IMR-90 (cell line): ENCODE results near the gene CCDC171. TPM values are rescaled to one million over a fixed set of nuclear protein-coding genes. Genes with fewer than 3 reads are reported as not detected.
A peak's percentile ranks its signal among the peaks of the same experiment; 100 is the strongest.

ENCODE experiments used
- ATAC-seq: fragments of 200-7000 bp; cut with Tn5 transposase; 2 replicates; pipeline ENCODE4 v1.9.1; 2020; ENCODE audit warnings: low read depth, mild to moderate bottlenecking, moderate library complexity
- BruUV-seq: library from RNA; stranded (reverse); fragments of 400-500 nt; replicated peaks from 2 replicates; lab custom pipeline; 2021; lab: Mats Ljungman, UMichigan
- CTCF ChIA-PET: fragments of 300-600 bp; formaldehyde crosslinking; extraction: SDS; loops from one replicate; lab custom pipeline; 2021; ENCODE audit warnings: antibody characterized with exemption; lab: Yijun Ruan, JAX
- POLR2A ChIA-PET: fragments of 300-600 bp; sonication (Branson Sonifier 250); formaldehyde crosslinking; loops from one replicate; lab custom pipeline; 2022; ENCODE audit warnings: antibody characterized with exemption; ENCODE audit not compliant: unreplicated experiment; lab: Charles Lee
- DNase-seq: peaks from one replicate; pipeline ENCODE4 v3.0.0; 2013
- H2AFZ ChIP-seq: replicated peaks from 2 replicates; pipeline ENCODE3; 2013; ENCODE audit warnings: low read length, mild to moderate bottlenecking; ENCODE audit not compliant: poor library complexity
- H2AK5ac ChIP-seq: 2 replicates; pipeline ENCODE4 v1.6.1; 2013; ENCODE audit warnings: low read depth, low read length, inconsistent platforms
- H2AK9ac ChIP-seq: replicated peaks from 2 replicates; pipeline ENCODE3; 2013; ENCODE audit warnings: mild to moderate bottlenecking, low read depth, low read length, moderate library complexity; ENCODE audit not compliant: poor library complexity
- H2BK120ac ChIP-seq: 2 replicates; pipeline ENCODE4 v1.6.1; 2013; ENCODE audit warnings: low read depth, low read length, inconsistent platforms
- H2BK15ac ChIP-seq: 3 replicates; pipeline ENCODE4 v1.6.1; 2013; ENCODE audit warnings: low read depth, low read length, inconsistent platforms
- H2BK20ac ChIP-seq: 2 replicates; pipeline ENCODE4 v1.6.1; 2013; ENCODE audit warnings: low read depth, mild to moderate bottlenecking, inconsistent platforms, low read length, moderate library complexity
- H2BK5ac ChIP-seq: 2 replicates; pipeline ENCODE4 v1.6.1; 2013; ENCODE audit warnings: mild to moderate bottlenecking, low read depth, low read length, inconsistent platforms; ENCODE audit not compliant: poor library complexity, severe bottlenecking
- H3K14ac ChIP-seq: replicated peaks from 2 replicates; pipeline ENCODE4 v1.6.1; 2013; ENCODE audit warnings: low read depth, low read length, inconsistent platforms
- H3K18ac ChIP-seq: 2 replicates; pipeline ENCODE4 v1.6.1; 2013; ENCODE audit warnings: low read depth, low read length, control low read depth
- H3K23ac ChIP-seq: 2 replicates; pipeline ENCODE4 v1.6.1; 2013; ENCODE audit warnings: low read depth, low read length, inconsistent platforms
- H3K27ac ChIP-seq: 2 replicates; pipeline ENCODE4 v1.5.1; 2013; ENCODE audit warnings: mild to moderate bottlenecking, control low read depth, low read length; ENCODE audit not compliant: insufficient read depth
- H3K27me3 ChIP-seq: 2 replicates; pipeline ENCODE4 v1.6.1; 2013; ENCODE audit warnings: low read length; ENCODE audit not compliant: control insufficient read depth, insufficient read depth
- H3K36me3 ChIP-seq: 2 replicates; pipeline ENCODE4 v1.6.1; 2013; ENCODE audit warnings: low read length, mixed read lengths; ENCODE audit not compliant: control insufficient read depth, insufficient read depth
- H3K4ac ChIP-seq: 2 replicates; pipeline ENCODE4 v1.6.1; 2013; ENCODE audit warnings: low read depth, low read length, inconsistent platforms
- H3K4me1 ChIP-seq: 2 replicates; pipeline ENCODE4 v1.6.1; 2013; ENCODE audit warnings: low read length, mixed read lengths; ENCODE audit not compliant: control insufficient read depth, insufficient read depth
- H3K4me2 ChIP-seq: 2 replicates; pipeline ENCODE4 v1.6.1; 2013; ENCODE audit warnings: low read depth, mild to moderate bottlenecking, control low read depth, low read length, moderate library complexity
- H3K4me3 ChIP-seq: 2 replicates; pipeline ENCODE4 v1.5.1; 2013; ENCODE audit warnings: low read depth, mild to moderate bottlenecking, control low read depth, low read length, moderate library complexity; ENCODE audit not compliant: insufficient read depth
- H3K56ac ChIP-seq: 2 replicates; pipeline ENCODE4 v1.6.1; 2013; ENCODE audit warnings: low read length, inconsistent platforms; ENCODE audit not compliant: insufficient read depth; ENCODE audit errors: extremely low read depth
- H3K79me1 ChIP-seq, 2 experiments: 2 replicates each; pipeline ENCODE4 v1.6.1; 2013; ENCODE audit warnings: low read length in 2 of 2, inconsistent platforms in 1 of 2, low read depth in 1 of 2
- H3K9ac ChIP-seq: 2 replicates; pipeline ENCODE4 v1.6.1; 2013; ENCODE audit warnings: low read depth, low read length, control low read depth
- H3K9me1 ChIP-seq: 2 replicates; pipeline ENCODE4 v1.6.1; 2013; ENCODE audit warnings: low read length, inconsistent platforms; ENCODE audit not compliant: insufficient read depth
- H3K9me3 ChIP-seq: 2 replicates; pipeline ENCODE4 v1.6.1; 2013; ENCODE audit warnings: low read length; ENCODE audit not compliant: control insufficient read depth, insufficient read depth
- H4K20me1 ChIP-seq: 2 replicates; pipeline ENCODE4 v1.6.1; 2013; ENCODE audit warnings: low read length, inconsistent platforms; ENCODE audit not compliant: insufficient read depth
- H4K5ac ChIP-seq: 2 replicates; pipeline ENCODE4 v1.6.1; 2013; ENCODE audit warnings: mild to moderate bottlenecking, low read depth, low read length, control low read depth
- H4K8ac ChIP-seq, 2 experiments: 2 replicates each; pipeline ENCODE4 v1.6.1; 2013; ENCODE audit warnings: low read depth in 2 of 2, low read length in 2 of 2, control low read depth in 1 of 2, inconsistent platforms in 1 of 2
- H4K91ac ChIP-seq: 2 replicates; pipeline ENCODE4 v1.6.1; 2013; ENCODE audit warnings: low read depth, low read length, inconsistent platforms; ENCODE audit not compliant: insufficient read depth
- FOS ChIP-seq: fragments of 150-350 bp; IDR thresholded peaks from 2 replicates; pipeline ENCODE4 v1.6.1; 2016; ENCODE audit warnings: low read depth, low read length
- NFE2L2 ChIP-seq: fragments of 150-350 bp; IDR thresholded peaks from 2 replicates; pipeline ENCODE4 v1.6.1; 2016; ENCODE audit warnings: low read depth, mild to moderate bottlenecking, low read length
- RFX5 ChIP-seq: IDR thresholded peaks from 2 replicates; pipeline ENCODE4 v1.8.0; 2012; ENCODE audit warnings: low read depth, mild to moderate bottlenecking, low read length, moderate library complexity
- WGBS, 2 experiments: methylation state at CpG; one replicate each; pipeline versions ENCODE4 v1.1.5 to v1.1.7; 2013; ENCODE audit warnings: missing lambda C conversion rate in 2 of 2; ENCODE audit not compliant: insufficient read length in 1 of 2; ENCODE audit errors: extremely low coverage in 2 of 2; 5-methylcytosine and 5-hydroxymethylcytosine counted together
- dilution Hi-C: fragments of 300-500 bp; cut with HindIII; formaldehyde crosslinking; loops from one replicate; pipeline ENCODE4 v1.14.3; 2018; ENCODE audit warnings: low sequenced_read_pairs; ENCODE audit not compliant: unreplicated experiment
- in situ Hi-C: fragments of 300-500 bp; cut with MboI; formaldehyde crosslinking; loops from 3 replicates; pipeline ENCODE4 v1.14.3; 2019; ENCODE audit warnings: low sequenced_read_pairs, inconsistent platforms, mixed read lengths
- intact Hi-C: fragments of 100-400 bp; cut with micrococcal nuclease; formaldehyde crosslinking; loops from 2 replicates; pipeline ENCODE4 v1.10.0; 2022
- polyA plus RNA-seq, 3 experiments: library from polyadenylated mRNA; depleted of rRNA; stranded (reverse); fragments of >200 nt; gene quantifications; 2 replicates each; pipeline ENCODE4 v1.2.3, GENCODE V29; 2012; ENCODE audit warnings: low replicate concordance in 1 of 3
- total RNA-seq: library from RNA; depleted of rRNA; stranded (reverse); fragments of >200 nt; gene quantifications from 2 replicates; pipeline ENCODE4 v1.2.3, GENCODE V29; 2012
- TF ChIP-seq, protein P1 (sequence below): fragments of 150-350 bp; IDR thresholded peaks from 2 replicates; pipeline ENCODE4 v1.6.1; 2016; ENCODE audit warnings: low read depth, mild to moderate bottlenecking, low read length, moderate library complexity, borderline replicate concordance
- TF ChIP-seq, protein P2 (sequence below): fragments of 150-350 bp; IDR thresholded peaks from 2 replicates; pipeline ENCODE4 v1.6.1; 2017; ENCODE audit warnings: mild to moderate bottlenecking, antibody characterized with exemption, low read length, low read depth

CCDC171 gene
- total and polyA plus RNA-seq, 2 of the 4 experiments (the other 2 are of a cell fraction) = 0.63 to 2.2 TPM

DNA sequence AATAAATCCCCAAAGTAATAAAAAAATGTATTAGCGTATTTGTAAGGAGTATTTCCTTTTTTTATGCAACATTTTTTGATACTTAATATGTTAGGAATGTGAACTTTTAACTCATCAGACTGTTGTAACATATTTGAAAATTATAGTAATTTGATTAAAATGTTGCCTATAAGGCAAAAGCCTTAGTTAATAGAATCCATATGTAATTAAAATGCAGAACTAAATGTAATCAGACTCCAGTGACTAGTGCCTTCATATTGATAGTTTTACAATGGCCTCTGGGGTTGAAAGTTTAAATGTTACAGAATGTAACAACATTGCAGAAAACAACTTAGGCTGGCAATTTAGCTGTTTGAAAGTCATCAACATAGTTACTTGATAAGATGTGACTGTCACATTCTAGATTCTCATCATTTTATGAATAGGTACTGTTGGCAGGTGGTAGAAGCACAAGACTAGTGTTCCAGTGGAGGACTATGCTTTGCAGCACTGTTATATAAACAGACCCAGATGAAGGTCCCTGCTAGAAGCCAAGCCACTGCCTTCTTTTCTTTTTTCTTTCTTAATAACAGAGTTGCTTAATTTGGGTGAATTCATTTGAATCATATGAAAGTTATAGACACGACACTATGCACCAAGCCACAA, 382.9 kb downstream of the CCDC171 start:
- H3K27ac ChIP-seq = no peak overlapping the region
- H2BK20ac ChIP-seq = no peak overlapping the region
- no peak overlapping the region for H3K23ac ChIP-seq
- H3K9ac ChIP-seq = no peak overlapping the region
- no peak overlapping the region for H2BK120ac ChIP-seq
- no peaks in the 10 kb centered on the region for H3K36me3 ChIP-seq
- no peak overlapping the region for H4K8ac ChIP-seq
- dilution Hi-C loops = no loop called here
- H3K4me3 ChIP-seq = no peak overlapping the region
- ATAC-seq (peak; percentile 37; the same call in 1 of the 2 replicates), DNase-seq (no peak)
- WGBS, 2 experiments = no CpG with 5 or more reads among the region's 2 CpGs
- H3K4ac ChIP-seq = no peak overlapping the region
- no peak overlapping the region for H2AFZ ChIP-seq
- ChIA-PET POLR2A (no interaction called here), CTCF (no interaction called here)
- H2BK15ac ChIP-seq = no peak overlapping the region
- H3K18ac ChIP-seq = no peak overlapping the region
- no peaks in the 10 kb centered on the region for H3K9me1 ChIP-seq
- peak overlapping the region; percentile 56; the same call in 1 of the 2 replicates for H3K14ac ChIP-seq
- H3K4me2 ChIP-seq = no peak overlapping the region
- no TSS peak for BruUV-seq
- in situ Hi-C loops = no loop called here
- H3K9me3 ChIP-seq = peaks cover 2% of the 10 kb centered on the region; the same call in 1 of the 2 replicates
- no peak overlapping the region for H4K5ac ChIP-seq
- TF ChIP-seq NFE2L2 = no peak
- TF ChIP-seq, protein P1, sequence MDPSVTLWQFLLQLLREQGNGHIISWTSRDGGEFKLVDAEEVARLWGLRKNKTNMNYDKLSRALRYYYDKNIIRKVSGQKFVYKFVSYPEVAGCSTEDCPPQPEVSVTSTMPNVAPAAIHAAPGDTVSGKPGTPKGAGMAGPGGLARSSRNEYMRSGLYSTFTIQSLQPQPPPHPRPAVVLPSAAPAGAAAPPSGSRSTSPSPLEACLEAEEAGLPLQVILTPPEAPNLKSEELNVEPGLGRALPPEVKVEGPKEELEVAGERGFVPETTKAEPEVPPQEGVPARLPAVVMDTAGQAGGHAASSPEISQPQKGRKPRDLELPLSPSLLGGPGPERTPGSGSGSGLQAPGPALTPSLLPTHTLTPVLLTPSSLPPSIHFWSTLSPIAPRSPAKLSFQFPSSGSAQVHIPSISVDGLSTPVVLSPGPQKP = no peak
- no peak for TF ChIP-seq FOS
- TF ChIP-seq RFX5 = no peak
- TF ChIP-seq, protein P2, sequence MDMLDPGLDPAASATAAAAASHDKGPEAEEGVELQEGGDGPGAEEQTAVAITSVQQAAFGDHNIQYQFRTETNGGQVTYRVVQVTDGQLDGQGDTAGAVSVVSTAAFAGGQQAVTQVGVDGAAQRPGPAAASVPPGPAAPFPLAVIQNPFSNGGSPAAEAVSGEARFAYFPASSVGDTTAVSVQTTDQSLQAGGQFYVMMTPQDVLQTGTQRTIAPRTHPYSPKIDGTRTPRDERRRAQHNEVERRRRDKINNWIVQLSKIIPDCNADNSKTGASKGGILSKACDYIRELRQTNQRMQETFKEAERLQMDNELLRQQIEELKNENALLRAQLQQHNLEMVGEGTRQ = no peak
- no peak overlapping the region for H2BK5ac ChIP-seq
- H4K91ac ChIP-seq = no peak overlapping the region
- H2AK9ac ChIP-seq = no peak overlapping the region
- H3K4me1 ChIP-seq = peaks cover 2% of the 10 kb centered on the region; the same call in 1 of the 2 replicates
- no peaks in the 10 kb centered on the region for H3K27me3 ChIP-seq
- intact Hi-C loops = loop anchor here (5.0 kb wide), 1 partner anchor 37 kb away; no protein-coding TSS in a partner anchor
- H3K56ac ChIP-seq = no peak overlapping the region; the same call in 1 of the 2 replicates
- no peaks in the 10 kb centered on the region for H4K20me1 ChIP-seq
- H3K79me1 ChIP-seq = no peaks in the 10 kb centered on the region
- no peak overlapping the region for H2AK5ac ChIP-seq
